Mesendoderm (in vitro differentiated cells): Measurements from ENCODE around the gene LTA.

ENCODE experiments used
- DNase-seq: peaks from one replicate; pipeline ENCODE4 v3.0.0; 2013
- H2AK5ac ChIP-seq: 2 replicates; pipeline ENCODE4 v1.6.1; 2013; ENCODE audit warnings: low read length, inconsistent platforms
- H2BK120ac ChIP-seq: 2 replicates; pipeline ENCODE4 v1.6.1; 2013; ENCODE audit warnings: low read depth, mild to moderate bottlenecking, low read length, moderate library complexity, mixed read lengths
- H2BK15ac ChIP-seq: replicated peaks from 2 replicates; pipeline ENCODE4 v1.6.1; 2013; ENCODE audit warnings: low read depth, mild to moderate bottlenecking, moderate library complexity
- H2BK5ac ChIP-seq: 2 replicates; pipeline ENCODE4 v1.6.1; 2013; ENCODE audit warnings: low read length, inconsistent platforms
- H3K18ac ChIP-seq: 2 replicates; pipeline ENCODE4 v1.6.1; 2013; ENCODE audit warnings: mild to moderate bottlenecking, low read length, mixed read lengths
- H3K23ac ChIP-seq: one replicate; pipeline ENCODE4 v1.6.1; 2013; ENCODE audit warnings: low read length
- H3K27ac ChIP-seq: 2 replicates; pipeline ENCODE4 v1.5.1; 2013; ENCODE audit warnings: low read depth, mild to moderate bottlenecking, inconsistent platforms, low read length, moderate library complexity
- H3K27me3 ChIP-seq: 2 replicates; pipeline ENCODE4 v1.6.1; 2013; ENCODE audit warnings: low read length, control low read depth, mild to moderate bottlenecking, inconsistent platforms; ENCODE audit not compliant: insufficient read depth, poor library complexity
- H3K36me3 ChIP-seq: 2 replicates; pipeline ENCODE4 v1.6.1; 2013; ENCODE audit warnings: low read length, inconsistent platforms; ENCODE audit not compliant: control insufficient read depth, insufficient read depth
- H3K4ac ChIP-seq: one replicate; pipeline ENCODE4 v1.6.1; 2013; ENCODE audit warnings: low read depth, mild to moderate bottlenecking, low read length, moderate library complexity
- H3K4me1 ChIP-seq: 2 replicates; pipeline ENCODE4 v1.6.1; 2013; ENCODE audit warnings: low read depth, low read length, inconsistent platforms; ENCODE audit not compliant: control insufficient read depth
- H3K4me2 ChIP-seq: 2 replicates; pipeline ENCODE4 v1.6.1; 2013; ENCODE audit warnings: low read length
- H3K4me3 ChIP-seq: 2 replicates; pipeline ENCODE4 v1.5.1; 2013; ENCODE audit warnings: mild to moderate bottlenecking, low read length
- H3K56ac ChIP-seq: one replicate; pipeline ENCODE4 v1.6.1; 2013; ENCODE audit warnings: low read length
- H3K79me1 ChIP-seq: 2 replicates; pipeline ENCODE4 v1.6.1; 2013; ENCODE audit warnings: low read length, inconsistent platforms
- H3K79me2 ChIP-seq: 2 replicates; pipeline ENCODE4 v1.6.1; 2013; ENCODE audit warnings: mild to moderate bottlenecking, low read length; ENCODE audit not compliant: control insufficient read depth, insufficient read depth
- H3K9ac ChIP-seq: 2 replicates; pipeline ENCODE4 v1.6.1; 2013; ENCODE audit warnings: low read length, inconsistent platforms
- H4K5ac ChIP-seq: one replicate; pipeline ENCODE4 v1.6.1; 2013; ENCODE audit warnings: low read length
- H4K8ac ChIP-seq: one replicate; pipeline ENCODE4 v1.6.1; 2013; ENCODE audit warnings: low read depth, mild to moderate bottlenecking, control low read depth, low read length, moderate library complexity
- WGBS: extraction: QIAGEN DNeasy Blood & Tissue Kit; methylation state at CpG from one replicate; pipeline ENCODE4 v1.1.7; 2013; ENCODE audit warnings: low lambda C conversion rate, missing lambda C conversion rate; ENCODE audit not compliant: insufficient coverage; ENCODE audit errors: extremely low coverage; 5-methylcytosine and 5-hydroxymethylcytosine counted together

Gene LTA

DNA sequence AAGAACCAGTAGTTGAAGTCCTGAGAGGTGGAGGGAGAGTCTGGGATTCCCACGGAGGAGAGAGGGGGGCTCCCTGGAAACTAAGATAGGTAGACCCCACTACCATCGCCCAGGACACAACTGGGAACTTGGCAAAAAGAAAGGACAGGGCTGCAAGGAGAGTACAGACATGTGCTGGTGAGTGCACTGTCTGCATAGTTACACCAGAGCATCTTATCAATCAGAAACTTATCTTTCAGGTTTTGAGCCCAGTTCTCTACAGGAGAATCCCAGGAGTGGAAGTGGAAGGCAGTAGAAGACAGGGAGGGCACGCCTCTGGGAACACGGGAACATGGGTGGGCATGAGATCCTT is 12.5 kb upstream of the LTA start:
- H3K4me2 ChIP-seq = no peak overlapping the region
- peak overlapping the region; percentile 5 for H3K56ac ChIP-seq
- no peak for DNase-seq
- no peak overlapping the region for H4K5ac ChIP-seq
- no peaks in the 10 kb centered on the region for H3K27me3 ChIP-seq
- no peak overlapping the region for H3K4ac ChIP-seq
- no peak overlapping the region for H3K9ac ChIP-seq
- peaks cover 7% of the 10 kb centered on the region for H3K4me1 ChIP-seq
- no peaks in the 10 kb centered on the region for H3K79me1 ChIP-seq
- H2BK5ac ChIP-seq = peak overlapping the region; percentile 67
- H4K8ac ChIP-seq = no peak overlapping the region
- H3K4me3 ChIP-seq = no peak overlapping the region
- H3K79me2 ChIP-seq = no peaks in the 10 kb centered on the region
- peaks cover 6% of the 10 kb centered on the region for H3K36me3 ChIP-seq
- H3K23ac ChIP-seq = peak overlapping the region; percentile 45
- WGBS = no CpG with 5 or more reads among the region's 4 CpGs
- H2AK5ac ChIP-seq = no peak overlapping the region
- H2BK15ac ChIP-seq = no peak overlapping the region
- peak overlapping the region; percentile 26 for H3K27ac ChIP-seq
- no peak overlapping the region for H3K18ac ChIP-seq
- peak overlapping the region; percentile 7 for H2BK120ac ChIP-seq

DNA sequence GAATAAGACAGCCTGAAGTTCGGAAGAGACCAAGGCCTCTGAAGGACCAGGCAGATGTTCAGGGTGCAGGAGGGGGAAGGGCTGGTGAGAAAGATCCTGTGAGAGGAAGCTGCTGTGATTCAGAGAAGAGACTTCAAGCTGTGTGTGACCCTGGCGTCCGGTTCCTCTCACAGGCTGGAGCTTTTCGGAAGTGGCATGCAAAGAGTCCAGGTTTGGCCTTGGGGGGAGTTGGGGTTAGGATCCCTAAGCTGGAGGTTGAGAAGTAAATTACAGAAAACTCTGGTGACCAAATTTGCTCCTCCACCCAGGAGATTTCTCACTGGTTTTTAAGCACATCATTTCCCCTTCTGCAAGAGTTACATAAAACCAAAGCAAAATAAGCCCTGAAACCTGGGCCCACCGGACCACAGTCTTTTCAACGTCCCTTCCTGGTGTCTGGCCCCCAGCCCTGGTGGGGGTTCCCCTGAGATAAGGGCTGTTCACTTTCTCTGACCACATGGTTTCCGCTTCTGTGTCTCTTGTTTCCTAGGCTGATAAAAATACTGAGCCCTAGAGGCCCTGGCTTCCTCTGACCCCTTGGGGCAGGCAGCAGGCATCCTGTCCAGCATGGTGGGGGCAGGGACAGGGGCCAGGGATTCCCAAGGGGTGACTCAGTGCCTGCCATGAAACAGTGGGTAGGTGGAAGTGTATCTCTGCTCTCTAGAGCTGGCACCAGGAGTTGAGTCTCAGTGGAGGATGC is 12.0 kb upstream of the LTA start:
- Histone ChIP-seq H3K4ac (no peak overlapping the region), H4K5ac (no peak overlapping the region), H3K23ac (no peak overlapping the region), H3K9ac (no peak overlapping the region), H2BK15ac (no peak overlapping the region), H4K8ac (no peak overlapping the region), H3K56ac (peak overlapping the region; percentile 0), H3K27ac (peak overlapping the region; percentile 26), H2BK120ac (peak overlapping the region; percentile 7), H3K79me2 (no peaks in the 10 kb centered on the region), H3K4me3 (no peak overlapping the region), H3K4me1 (peaks cover 7% of the 10 kb centered on the region), H2BK5ac (peak overlapping the region; percentile 67), H3K27me3 (no peaks in the 10 kb centered on the region), H3K18ac (no peak overlapping the region), H3K36me3 (peaks cover 6% of the 10 kb centered on the region), H3K4me2 (no peak overlapping the region), H3K79me1 (no peaks in the 10 kb centered on the region), H2AK5ac (no peak overlapping the region)
- peak; percentile 83 for DNase-seq
- no CpG with 5 or more reads among the region's 7 CpGs for WGBS

DNA sequence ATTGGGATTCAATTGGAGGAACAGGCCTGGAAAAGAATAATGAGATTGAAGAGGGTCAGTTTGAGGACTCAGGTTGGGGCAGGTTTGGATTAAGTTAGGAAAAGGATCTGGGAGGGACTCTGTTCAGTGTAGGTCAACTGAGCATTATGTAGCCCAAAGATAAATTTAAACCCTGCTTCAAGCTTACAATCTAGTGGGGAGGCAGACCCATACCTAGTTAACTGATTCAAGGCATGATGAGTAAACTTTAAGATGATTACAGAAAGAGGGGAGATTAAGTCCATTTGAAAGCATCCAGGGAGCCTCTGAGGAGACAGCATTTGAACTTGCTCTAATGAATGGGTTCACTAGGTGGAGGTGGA is 11.4 kb upstream of the LTA start:
- H2BK120ac ChIP-seq = no peak overlapping the region
- no peak overlapping the region for H3K27ac ChIP-seq

DNA sequence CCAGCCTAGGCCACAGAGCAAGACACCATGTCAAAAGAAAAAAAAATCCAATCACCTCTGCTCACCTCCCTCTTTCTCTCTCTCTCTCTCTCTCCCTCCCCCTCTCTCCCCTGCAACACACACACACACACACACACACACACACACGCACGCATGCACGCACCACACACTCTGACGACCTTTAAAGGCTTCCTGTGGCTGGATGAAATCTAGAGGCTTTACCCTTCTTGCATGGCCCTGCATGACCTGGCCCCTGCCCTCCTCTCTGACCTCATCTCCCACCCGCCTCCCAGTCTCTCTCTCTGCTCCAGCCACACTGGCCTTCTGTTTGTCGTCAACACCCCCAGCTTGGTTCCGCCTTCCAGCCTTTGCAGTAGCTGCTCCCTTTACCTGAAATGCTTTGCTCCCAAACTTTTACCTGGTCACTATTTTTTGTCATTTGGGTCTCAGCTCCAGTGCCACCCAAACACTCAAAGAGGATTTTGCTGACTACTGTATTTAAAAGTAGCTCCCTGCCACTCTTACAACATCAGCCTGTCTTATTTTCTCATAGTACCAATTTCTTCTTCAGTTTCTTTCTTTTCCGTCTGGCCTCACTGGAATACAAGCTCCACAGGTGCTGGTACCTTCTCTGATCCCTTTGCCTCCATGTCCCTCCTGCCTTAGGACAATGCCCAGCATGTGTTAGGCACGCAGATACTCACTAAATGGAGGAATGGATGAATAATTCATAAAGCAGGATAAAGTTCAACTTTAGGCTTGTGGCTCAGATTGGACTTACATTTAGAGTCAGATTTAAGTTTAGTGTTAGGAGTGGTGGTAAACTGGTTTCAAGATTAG is 4.3 kb upstream of the LTA start:
- Histone ChIP-seq H2BK15ac (no peak overlapping the region), H3K9ac (no peak overlapping the region), H3K4me3 (no peak overlapping the region), H3K4ac (no peak overlapping the region), H2AK5ac (no peak overlapping the region), H3K23ac (no peak overlapping the region), H3K56ac (no peak overlapping the region), H3K4me1 (no peaks in the 10 kb centered on the region), H3K27me3 (no peaks in the 10 kb centered on the region), H3K79me2 (no peaks in the 10 kb centered on the region), H3K79me1 (no peaks in the 10 kb centered on the region), H3K18ac (no peak overlapping the region), H4K8ac (no peak overlapping the region), H2BK5ac (no peak overlapping the region), H3K27ac (no peak overlapping the region), H2BK120ac (no peak overlapping the region), H4K5ac (no peak overlapping the region), H3K36me3 (no peaks in the 10 kb centered on the region), H3K4me2 (no peak overlapping the region)
- WGBS = no CpG with 5 or more reads among the region's 9 CpGs
- peak; percentile 67 for DNase-seq

More for the DNA sequence above, 11.4 kb upstream of the LTA start:
- H3K4me2 ChIP-seq = no peak overlapping the region
- no peaks in the 10 kb centered on the region for H3K27me3 ChIP-seq
- no peak overlapping the region for H2BK15ac ChIP-seq
- no peaks in the 10 kb centered on the region for H3K79me1 ChIP-seq
- DNase-seq = no peak
- no peak overlapping the region for H3K56ac ChIP-seq
- H3K18ac ChIP-seq = no peak overlapping the region
- no peaks in the 10 kb centered on the region for H3K79me2 ChIP-seq
- H3K4ac ChIP-seq = no peak overlapping the region
- no peak overlapping the region for H3K4me3 ChIP-seq
- H3K4me1 ChIP-seq = peaks cover 7% of the 10 kb centered on the region
- H2BK5ac ChIP-seq = no peak overlapping the region
- no peak overlapping the region for H3K23ac ChIP-seq
- no peak overlapping the region for H4K5ac ChIP-seq
- H3K36me3 ChIP-seq = peaks cover 6% of the 10 kb centered on the region
- no peak overlapping the region for H3K9ac ChIP-seq
- no peak overlapping the region for H2AK5ac ChIP-seq
- H4K8ac ChIP-seq = no peak overlapping the region

DNA sequence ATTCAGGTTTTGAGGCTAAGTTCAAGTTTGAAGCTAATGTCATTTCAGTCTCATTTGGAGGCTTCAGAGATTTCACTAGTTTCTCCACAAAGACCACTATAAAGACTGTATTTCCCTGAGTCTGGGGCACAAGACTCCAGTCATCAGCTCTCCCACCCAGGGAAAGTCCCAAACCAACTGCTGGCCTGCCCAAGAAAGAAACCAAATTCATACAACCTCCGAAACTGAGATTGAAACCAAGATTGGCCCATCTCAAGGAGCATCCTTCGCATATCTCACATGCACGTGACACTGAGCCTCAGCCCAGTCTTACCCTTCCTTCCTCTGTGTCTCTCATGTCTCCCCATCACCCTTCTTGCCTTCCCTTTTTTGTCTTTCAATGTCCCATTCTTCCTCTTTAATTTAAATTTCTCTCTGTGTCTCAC is 3.5 kb upstream of the LTA start:
- H3K79me1 ChIP-seq = no peaks in the 10 kb centered on the region
- no CpG with 5 or more reads among the region's 3 CpGs for WGBS

More for the DNA sequence above, 3.5 kb upstream of the LTA start:
- no peak overlapping the region for H2AK5ac ChIP-seq
- no peak overlapping the region for H3K56ac ChIP-seq
- no peak overlapping the region for H4K5ac ChIP-seq
- H3K27ac ChIP-seq = no peak overlapping the region
- no peak overlapping the region for H2BK120ac ChIP-seq
- H4K8ac ChIP-seq = no peak overlapping the region
- no peaks in the 10 kb centered on the region for H3K36me3 ChIP-seq
- no peaks in the 10 kb centered on the region for H3K27me3 ChIP-seq
- no peak for DNase-seq
- no peaks in the 10 kb centered on the region for H3K79me2 ChIP-seq
- no peak overlapping the region for H3K4me3 ChIP-seq
- H2BK15ac ChIP-seq = no peak overlapping the region
- H2BK5ac ChIP-seq = no peak overlapping the region
- H3K4me2 ChIP-seq = no peak overlapping the region
- no peak overlapping the region for H3K18ac ChIP-seq
- no peak overlapping the region for H3K23ac ChIP-seq
- no peak overlapping the region for H3K4ac ChIP-seq
- H3K4me1 ChIP-seq = no peaks in the 10 kb centered on the region
- no peak overlapping the region for H3K9ac ChIP-seq
